ENCODE measurements around the gene IL18BP. TPM values are rescaled to one million over a fixed set of nuclear protein-coding genes. Genes with fewer than 3 reads are reported as not detected.

IL18BP gene
- total and polyA plus RNA-seq, 2 of the 13 experiments (the other 11 are each of a cell fraction or from before 2014, with no cell fraction given) = 4.1 to 12.8 TPM

GRCh38 chr11:72024069-72024754 is 25.5 kb downstream of the IL18BP start:
- Histone ChIP-seq H3K4me2 (ENCODE audit: low read depth, low read length) (no peak overlapping the region), H3K79me2 (ENCODE audit: insufficient read depth, low read length) (no peaks in the 10 kb centered on the region), H2AFZ (ENCODE audit: low read length) (no peak overlapping the region), H3K4me1 (ENCODE audit: insufficient read depth, low read length) (no peaks in the 10 kb centered on the region), H3K27ac (ENCODE audit: extremely low read length, insufficient read depth, low read length) (no peak overlapping the region), H3K36me3 (replicated peaks in 1 of 2; ENCODE audit: control insufficient read depth in 1 of 2, insufficient read depth in 2 of 2, low read length in 2 of 2) (peaks cover 51 to 91% of the 10 kb centered on the region in 2 experiments), H4K20me1 (ENCODE audit: insufficient read depth, low read length) (no peaks in the 10 kb centered on the region), H3K9me3 (ENCODE audit: low read length) (no peaks in the 10 kb centered on the region), H3K4me3 (replicated peaks in 1 of 3; ENCODE audit: insufficient read depth in 1 of 3, low read depth in 2 of 3, low read length in 3 of 3) (no peak overlapping the region), H3K27me3 (ENCODE audit: control insufficient read depth in 1 of 2, insufficient read depth in 2 of 2, low read length in 2 of 2) (no peaks in the 10 kb centered on the region), H3K9ac (ENCODE audit: insufficient read depth, low read depth, low read length) (0 out of 2 replicates have a peak overlapping the region, but pooled peaks have one; percentile 1)
- ChIA-PET POLR2A (interaction anchor here (1.4 to 2.0 kb wide), 2 partner anchors 15 to 67 kb away, joined by 4 to 19 read pairs; no protein-coding TSS in a partner anchor), CTCF (ENCODE audit: low intra/inter-chr PET ratio, low total read pairs) (interaction anchor here (0.6 to 3.7 kb wide), 2 partner anchors 17 to 66 kb away, joined by 3 to 67 read pairs; no protein-coding TSS in a partner anchor)
- FAIRE-seq (no peak), ATAC-seq (no peak), DNase-seq (ENCODE audit: low spot score) (no peak)
- no TSS peak for BruUV-seq (replicated peaks)
- in situ Hi-C loops (cut with HindIII; ENCODE audit: extremely low pct_ligation_motif_present, low pct_unique_long_range_greater_than_20kb) = no loop called here
- intact Hi-C loops (cut with micrococcal nuclease; ENCODE audit: unreplicated experiment) = no loop called here
- TF ChIP-seq ZMAT3 (CRISPR knock-in tag; conservative IDR thresholded peaks at IDR 0.05) (0 out of 2 replicates have a peak, but pooled peaks have one; percentile 4), MAFF (IDR thresholded peaks at IDR 0.05; ENCODE audit: low read depth, low read length) (peak; percentile 53; the same call in 1 of the 2 replicates), MAFK (conservative IDR thresholded peaks at IDR 0.05 in 1 of 2, IDR thresholded peaks at IDR 0.05 in 1 of 2; ENCODE audit: low read length in 2 of 2) (peak; percentile 64 to 79), MXI1 (IDR thresholded peaks at IDR 0.05; ENCODE audit: borderline replicate concordance, low read depth, low read length) (no peak)
- 79% methylated on average over 5 of the region's 5 CpGs for WGBS (ENCODE audit: low lambda C conversion rate)

GRCh38 chr11:72026090-72026489 is 27.4 kb downstream of the IL18BP start:
- H3K36me3 ChIP-seq (replicated peaks in 1 of 2; ENCODE audit: control insufficient read depth in 1 of 2, insufficient read depth in 2 of 2, low read length in 2 of 2) = peaks cover 44 to 89% of the 10 kb centered on the region in 2 experiments
- DNase-seq (ENCODE audit: low spot score) (no peak), ATAC-seq (no peak), FAIRE-seq (no peak)
- in situ Hi-C loops (cut with HindIII; ENCODE audit: extremely low pct_ligation_motif_present, low pct_unique_long_range_greater_than_20kb) = loop anchor here (5.0 kb wide), 1 partner anchor 66 kb away; no protein-coding TSS in a partner anchor
- H3K4me2 ChIP-seq (ENCODE audit: low read depth, low read length) = no peak overlapping the region
- no peaks in the 10 kb centered on the region for H3K4me1 ChIP-seq (ENCODE audit: insufficient read depth, low read length)
- H3K9ac ChIP-seq (ENCODE audit: insufficient read depth, low read depth, low read length) = no peak overlapping the region
- H4K20me1 ChIP-seq (ENCODE audit: insufficient read depth, low read length) = no peaks in the 10 kb centered on the region
- ChIA-PET CTCF (ENCODE audit: low intra/inter-chr PET ratio, low total read pairs) (interaction anchor here (0.9 to 3.7 kb wide), 2 partner anchors 64 to 421 kb away, joined by 3 to 67 read pairs; no protein-coding TSS in a partner anchor), POLR2A (interaction anchor here (2.0 kb wide), 1 partner anchor 13 kb away, joined by 19 read pairs; no protein-coding TSS in a partner anchor)
- 89% methylated on average over 1 of the region's 1 CpG for WGBS (ENCODE audit: low lambda C conversion rate)
- BruUV-seq (replicated peaks) = no TSS peak
- H3K9me3 ChIP-seq (ENCODE audit: low read length) = no peaks in the 10 kb centered on the region
- H3K27ac ChIP-seq (ENCODE audit: extremely low read length, insufficient read depth, low read length) = no peak overlapping the region
- H3K4me3 ChIP-seq (replicated peaks in 1 of 3; ENCODE audit: insufficient read depth in 1 of 3, low read depth in 2 of 3, low read length in 3 of 3) = no peak overlapping the region
- intact Hi-C loops (cut with micrococcal nuclease; ENCODE audit: unreplicated experiment) = no loop called here
- peaks cover 2% of the 10 kb centered on the region for H3K79me2 ChIP-seq (ENCODE audit: insufficient read depth, low read length)
- no peaks in the 10 kb centered on the region for H3K27me3 ChIP-seq (ENCODE audit: control insufficient read depth in 1 of 2, insufficient read depth in 2 of 2, low read length in 2 of 2)
- H2AFZ ChIP-seq (ENCODE audit: low read length) = no peak overlapping the region
- no peak for TF ChIP-seq BRCA1 (CRISPR knock-in tag; IDR thresholded peaks at IDR 0.05)
- no peak for TF ChIP-seq ZNF850 (CRISPR knock-in tag; conservative IDR thresholded peaks at IDR 0.05)
- TF ChIP-seq ZBED4 (CRISPR knock-in tag; IDR thresholded peaks at IDR 0.05; ENCODE audit: borderline replicate concordance) = no peak
- TF ChIP-seq THYN1 (CRISPR knock-in tag; IDR thresholded peaks at IDR 0.05; ENCODE audit: borderline replicate concordance, low read depth) = no peak
- no peak for TF ChIP-seq NPAS2 (CRISPR knock-in tag; IDR thresholded peaks at IDR 0.05; ENCODE audit: borderline replicate concordance)
- no peak for TF ChIP-seq NFIC (IDR thresholded peaks at IDR 0.05; ENCODE audit: low read length)
- TF ChIP-seq KAT2B (IDR thresholded peaks at IDR 0.05; ENCODE audit: borderline replicate concordance, low read depth, low read length) = no peak
- TF ChIP-seq, protein P1, sequence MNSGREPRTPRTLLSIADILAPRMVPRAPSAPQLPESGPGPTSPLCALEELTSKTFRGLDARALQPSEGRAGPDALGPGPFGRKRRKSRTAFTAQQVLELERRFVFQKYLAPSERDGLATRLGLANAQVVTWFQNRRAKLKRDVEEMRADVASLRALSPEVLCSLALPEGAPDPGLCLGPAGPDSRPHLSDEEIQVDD (CRISPR knock-in tag; IDR thresholded peaks at IDR 0.05; ENCODE audit: borderline replicate concordance) = no peak
- TF ChIP-seq ZNF781 (CRISPR knock-in tag; IDR thresholded peaks at IDR 0.05; ENCODE audit: borderline replicate concordance, not compliant biosample characterization) = no peak
